ENCODE measurements around the gene DGKZ.
A peak's percentile ranks its signal among the peaks of the same experiment; 100 is the strongest.

Gene DGKZ

GRCh38 chr11:46345881-46346484 is 1.3 kb upstream of the DGKZ start:
- no peak for TF ChIP-seq CTCF (IDR thresholded peaks at IDR 0.05; ENCODE audit: borderline replicate concordance, insufficient read depth, low read depth, low read length)
- H3K4me3 ChIP-seq (ENCODE audit: low read depth, low read length): peak overlapping the region; percentile 57

GRCh38 chr11:46347637-46348311 is 511 bp downstream of the DGKZ start:
- no peak for TF ChIP-seq CTCF (IDR thresholded peaks at IDR 0.05; ENCODE audit: borderline replicate concordance, insufficient read depth, low read depth, low read length)
- peak overlapping the region; percentile 93 for H3K4me3 ChIP-seq (ENCODE audit: low read depth, low read length)

GRCh38 chr11:46348566-46349401 is 1.5 kb downstream of the DGKZ start:
- H3K4me3 ChIP-seq (ENCODE audit: low read depth, low read length): peak overlapping the region; percentile 93
- no peak for TF ChIP-seq CTCF (IDR thresholded peaks at IDR 0.05; ENCODE audit: borderline replicate concordance, insufficient read depth, low read depth, low read length)

GRCh38 chr11:46350695-46351094 is 3.4 kb downstream of the DGKZ start:
- no peak overlapping the region for H3K4me3 ChIP-seq (ENCODE audit: low read depth, low read length)

GRCh38 chr11:46351148-46351547 is 3.9 kb downstream of the DGKZ start:
- no peak for TF ChIP-seq CTCF (IDR thresholded peaks at IDR 0.05; ENCODE audit: borderline replicate concordance, insufficient read depth, low read depth, low read length)
- no peak overlapping the region for H3K4me3 ChIP-seq (ENCODE audit: low read depth, low read length)

More at GRCh38 chr11:46350695-46351094, 3.4 kb downstream of the DGKZ start:
- TF ChIP-seq CTCF (IDR thresholded peaks at IDR 0.05; ENCODE audit: borderline replicate concordance, insufficient read depth, low read depth, low read length): no peak

GRCh38 chr11:46351606-46352005 is 4.3 kb downstream of the DGKZ start:
- no peak overlapping the region for H3K4me3 ChIP-seq (ENCODE audit: low read depth, low read length)
- TF ChIP-seq CTCF (IDR thresholded peaks at IDR 0.05; ENCODE audit: borderline replicate concordance, insufficient read depth, low read depth, low read length): no peak

Data from GM12875 (cell line).